ENCODE measurements around the gene HEYL.

HEYL gene

GRCh38 chr1:39648496-39648895 is 9.1 kb upstream of the HEYL start:
- no peak for DNase-seq (ENCODE audit: low read depth)
- H3K4me3 ChIP-seq (ENCODE audit: control insufficient read depth, low read depth, low read length) = no peak overlapping the region
- TF ChIP-seq CTCF (IDR thresholded peaks at IDR 0.05; ENCODE audit: control insufficient read depth, insufficient read depth, low read depth, low read length, missing control alignments) = no peak

GRCh38 chr1:39647247-39647646 is 7.8 kb upstream of the HEYL start:
- no peak for TF ChIP-seq CTCF (IDR thresholded peaks at IDR 0.05; ENCODE audit: control insufficient read depth, insufficient read depth, low read depth, low read length, missing control alignments)
- H3K4me3 ChIP-seq (ENCODE audit: control insufficient read depth, low read depth, low read length) = no peak overlapping the region
- DNase-seq (ENCODE audit: low read depth) = no peak

- no peak overlapping the region for H3K4me3 ChIP-seq (ENCODE audit: control insufficient read depth, low read depth, low read length)
- no peak for DNase-seq (ENCODE audit: low read depth)
- TF ChIP-seq CTCF (IDR thresholded peaks at IDR 0.05; ENCODE audit: control insufficient read depth, insufficient read depth, low read depth, low read length, missing control alignments) = no peak
These were observed 7.0 kb upstream of the HEYL start for GRCh38 chr1:39646232-39647081.

DNA sequence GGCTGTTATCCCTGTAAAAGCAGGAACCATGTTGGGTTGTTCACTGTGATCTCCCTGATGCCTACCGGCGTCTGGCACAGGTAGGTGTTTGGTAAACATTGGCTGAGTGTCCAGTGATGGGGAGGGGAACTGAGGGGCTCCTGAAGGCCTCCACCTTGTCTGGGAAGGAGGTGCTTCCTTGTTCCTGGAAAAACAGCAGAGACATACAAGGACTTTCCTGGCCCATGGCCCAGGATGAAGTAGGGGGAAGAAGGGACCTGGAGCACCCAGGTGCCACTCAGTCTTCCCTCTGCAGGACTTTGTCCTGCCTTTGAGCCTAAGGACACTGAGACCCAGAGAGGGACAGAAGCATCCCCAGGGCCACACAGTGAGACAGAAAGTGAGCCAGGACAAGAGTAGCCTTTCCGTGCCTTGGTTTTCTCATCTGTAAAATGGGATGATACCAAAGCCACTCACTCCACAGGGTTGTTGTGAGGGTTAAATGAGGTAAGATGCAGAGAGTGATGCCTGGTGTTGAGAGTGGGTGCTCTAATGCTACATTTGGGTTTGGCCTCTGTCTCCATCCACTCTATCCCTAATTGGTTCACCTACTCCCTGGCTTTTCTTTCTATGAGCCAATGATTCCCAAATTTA is 6.1 kb upstream of the HEYL start:
- no peak overlapping the region for H3K4me3 ChIP-seq (ENCODE audit: control insufficient read depth, low read depth, low read length)
- no peak for TF ChIP-seq CTCF (IDR thresholded peaks at IDR 0.05; ENCODE audit: control insufficient read depth, insufficient read depth, low read depth, low read length, missing control alignments)
- DNase-seq (ENCODE audit: low read depth) = no peak

- H3K4me3 ChIP-seq (ENCODE audit: control insufficient read depth, low read depth, low read length) = no peak overlapping the region
- TF ChIP-seq CTCF (IDR thresholded peaks at IDR 0.05; ENCODE audit: control insufficient read depth, insufficient read depth, low read depth, low read length, missing control alignments) = no peak
- no peak for DNase-seq (ENCODE audit: low read depth)
These were observed 4.3 kb upstream of the HEYL start for GRCh38 chr1:39643705-39644104.

GRCh38 chr1:39642796-39643195 is 3.4 kb upstream of the HEYL start:
- DNase-seq (ENCODE audit: low read depth) = no peak
- no peak overlapping the region for H3K4me3 ChIP-seq (ENCODE audit: control insufficient read depth, low read depth, low read length)
- TF ChIP-seq CTCF (IDR thresholded peaks at IDR 0.05; ENCODE audit: control insufficient read depth, insufficient read depth, low read depth, low read length, missing control alignments) = no peak
